ENCODE data around the gene GPR137.

DNA sequence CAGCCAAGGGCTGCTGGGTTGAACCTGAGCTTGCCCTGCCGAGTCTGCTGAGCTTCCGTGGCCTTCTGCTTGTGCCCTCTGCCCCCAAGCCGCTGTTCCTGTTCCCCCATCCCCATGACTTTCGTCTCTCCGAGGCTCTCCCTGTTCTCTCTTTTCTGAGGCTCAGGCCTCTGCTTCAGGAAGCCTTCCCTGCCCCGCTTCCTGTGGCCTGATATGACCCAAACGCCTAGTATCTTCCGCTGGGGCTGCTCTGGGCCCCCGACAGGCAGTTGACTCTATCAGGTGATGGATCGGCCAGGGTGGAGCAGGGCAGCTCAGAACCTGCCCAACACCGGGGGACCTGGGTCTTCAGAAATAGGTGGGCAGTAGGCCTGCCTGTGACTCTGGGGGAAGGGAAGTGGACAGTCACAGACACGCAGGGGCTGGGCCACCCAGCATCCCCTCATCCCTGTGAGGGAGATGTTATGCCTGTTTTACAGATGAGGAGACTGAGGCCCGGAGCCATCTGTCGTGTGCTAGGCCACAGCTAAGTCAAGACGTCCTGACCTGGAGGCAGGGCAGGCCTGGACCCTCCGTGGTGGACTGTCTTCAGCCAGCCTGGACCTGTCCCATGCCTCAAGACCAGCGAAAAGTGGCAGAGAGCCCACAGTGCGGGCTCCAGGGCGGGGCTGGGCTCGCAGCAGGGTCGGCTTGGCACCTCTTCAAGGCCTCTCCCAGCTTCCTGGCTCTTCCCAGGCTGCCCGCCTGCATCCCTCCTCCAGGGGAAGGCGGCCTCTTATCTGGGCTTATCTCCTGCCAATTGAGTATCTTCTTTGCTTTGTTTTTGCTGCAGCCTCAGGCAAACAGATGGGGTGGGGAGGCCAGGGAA, 17.4 kb upstream of the GPR137 start:
- TF ChIP-seq, protein P1, sequence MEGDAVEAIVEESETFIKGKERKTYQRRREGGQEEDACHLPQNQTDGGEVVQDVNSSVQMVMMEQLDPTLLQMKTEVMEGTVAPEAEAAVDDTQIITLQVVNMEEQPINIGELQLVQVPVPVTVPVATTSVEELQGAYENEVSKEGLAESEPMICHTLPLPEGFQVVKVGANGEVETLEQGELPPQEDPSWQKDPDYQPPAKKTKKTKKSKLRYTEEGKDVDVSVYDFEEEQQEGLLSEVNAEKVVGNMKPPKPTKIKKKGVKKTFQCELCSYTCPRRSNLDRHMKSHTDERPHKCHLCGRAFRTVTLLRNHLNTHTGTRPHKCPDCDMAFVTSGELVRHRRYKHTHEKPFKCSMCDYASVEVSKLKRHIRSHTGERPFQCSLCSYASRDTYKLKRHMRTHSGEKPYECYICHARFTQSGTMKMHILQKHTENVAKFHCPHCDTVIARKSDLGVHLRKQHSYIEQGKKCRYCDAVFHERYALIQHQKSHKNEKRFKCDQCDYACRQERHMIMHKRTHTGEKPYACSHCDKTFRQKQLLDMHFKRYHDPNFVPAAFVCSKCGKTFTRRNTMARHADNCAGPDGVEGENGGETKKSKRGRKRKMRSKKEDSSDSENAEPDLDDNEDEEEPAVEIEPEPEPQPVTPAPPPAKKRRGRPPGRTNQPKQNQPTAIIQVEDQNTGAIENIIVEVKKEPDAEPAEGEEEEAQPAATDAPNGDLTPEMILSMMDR (IDR thresholded peaks at IDR 0.05) = no peak
- no peak for TF ChIP-seq POLR2A (IDR thresholded peaks at IDR 0.05)

Measured in thyroid gland (tissue), 4 donors.